ENCODE results near the gene HAP1.

HAP1 gene

DNA sequence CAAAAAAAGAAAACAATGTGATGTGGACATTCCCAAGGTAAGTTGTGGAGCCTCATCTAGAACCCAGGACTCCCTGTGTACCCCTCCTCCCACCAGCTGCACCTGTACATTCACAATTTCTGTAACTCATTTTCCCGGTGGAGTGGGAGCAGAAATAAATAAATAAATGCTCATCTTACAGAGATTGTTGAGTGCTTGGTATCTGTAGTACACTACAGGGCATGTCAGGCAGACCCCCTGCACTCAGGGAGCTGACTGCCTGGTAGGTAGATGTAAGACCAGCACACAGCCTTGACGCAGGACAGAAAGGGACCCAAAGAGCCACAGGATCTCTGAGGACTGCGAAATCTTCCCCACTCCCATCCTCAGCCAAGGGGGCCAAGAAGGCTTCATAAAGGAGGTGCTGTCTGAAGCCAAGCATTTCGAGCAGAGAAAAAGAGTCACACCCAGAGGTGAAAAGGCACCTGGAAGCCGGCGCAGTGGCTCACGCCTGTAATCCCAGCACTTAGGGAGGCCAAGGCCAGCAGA lies 39.2 kb downstream of the HAP1 start:
- Histone ChIP-seq H3K9ac (no peak overlapping the region), H3K4me3 (no peak overlapping the region), H3K27ac (peak overlapping the region in 5 of 11 experiments; percentile 4 to 42 (median 20); a peak in 8 of 22 replicates), H4K20me1 (peaks cover 30 to 63% (median 44%) of the 10 kb centered on the region in 11 experiments), H3K27me3 (no peaks in the 10 kb centered on the region), H3K4me2 (peak overlapping the region in 5 of 11 experiments; percentile 8 to 45 (median 36); a peak in 5 of 22 replicates), H3K4me1 (peaks cover 29 to 54% (median 44%) of the 10 kb centered on the region in 10 experiments), H3K36me3 (peaks cover 43 to 54% (median 52%) of the 10 kb centered on the region in 11 experiments), H3K9me3 (replicated peaks in 1 of 11) (no peaks in the 10 kb centered on the region)
- no peak for TF ChIP-seq Cebpa-rat (IDR thresholded peaks at IDR 0.05)

DNA sequence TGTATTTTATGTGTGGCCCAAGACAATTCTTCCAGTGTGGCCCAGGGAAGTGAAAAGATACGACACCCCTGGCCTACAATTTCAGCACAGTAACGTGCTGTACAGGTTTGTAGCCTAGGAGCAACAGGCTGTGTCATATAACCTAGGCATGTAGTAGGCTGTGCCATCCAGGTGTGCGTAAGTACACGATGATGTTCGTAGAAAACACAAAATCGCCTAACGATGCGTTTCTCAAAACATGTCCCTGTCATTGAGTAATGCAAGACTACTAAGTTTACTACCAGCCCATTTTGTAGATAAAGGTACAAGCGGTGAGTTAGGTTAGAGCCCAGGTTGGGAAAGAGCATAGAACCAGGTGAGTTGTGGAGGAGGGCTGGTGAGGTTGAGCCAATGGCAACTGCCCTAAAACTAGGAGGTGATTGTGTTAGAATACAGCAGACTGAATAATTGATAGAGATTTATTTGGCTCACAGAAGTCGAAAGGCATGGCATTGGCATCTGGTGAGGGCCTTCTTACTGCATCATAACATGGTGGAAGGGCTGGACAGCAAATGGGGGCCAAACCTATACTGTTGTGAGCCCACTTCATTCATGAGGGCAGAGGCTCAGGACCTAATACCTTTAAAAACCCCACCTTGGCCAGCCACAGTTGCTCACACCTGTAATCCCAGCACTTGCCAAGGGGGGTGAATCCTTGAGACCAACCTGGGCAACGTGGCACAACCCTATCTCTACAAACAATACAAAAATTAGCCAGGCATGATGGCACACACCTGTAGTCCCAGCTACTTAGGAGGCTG lies 41.5 kb downstream of the HAP1 start:
- no peak overlapping the region for H3K4me3 ChIP-seq
- H3K27ac ChIP-seq = no peak overlapping the region
- H4K20me1 ChIP-seq = peaks cover 44 to 73% (median 59%) of the 10 kb centered on the region in 11 experiments
- H3K4me2 ChIP-seq = no peak overlapping the region
- H3K9me3 ChIP-seq (replicated peaks in 1 of 11) = peaks cover 0 to 4% (median 0%) of the 10 kb centered on the region in 11 experiments; a peak in 1 of 22 replicates
- no peaks in the 10 kb centered on the region for H3K27me3 ChIP-seq
- peaks cover 52 to 64% (median 61%) of the 10 kb centered on the region in 11 experiments for H3K36me3 ChIP-seq
- no peak for TF ChIP-seq Cebpa-rat (IDR thresholded peaks at IDR 0.05)
- no peak overlapping the region for H3K9ac ChIP-seq
- H3K4me1 ChIP-seq = peaks cover 32 to 54% (median 47%) of the 10 kb centered on the region in 10 experiments

DNA sequence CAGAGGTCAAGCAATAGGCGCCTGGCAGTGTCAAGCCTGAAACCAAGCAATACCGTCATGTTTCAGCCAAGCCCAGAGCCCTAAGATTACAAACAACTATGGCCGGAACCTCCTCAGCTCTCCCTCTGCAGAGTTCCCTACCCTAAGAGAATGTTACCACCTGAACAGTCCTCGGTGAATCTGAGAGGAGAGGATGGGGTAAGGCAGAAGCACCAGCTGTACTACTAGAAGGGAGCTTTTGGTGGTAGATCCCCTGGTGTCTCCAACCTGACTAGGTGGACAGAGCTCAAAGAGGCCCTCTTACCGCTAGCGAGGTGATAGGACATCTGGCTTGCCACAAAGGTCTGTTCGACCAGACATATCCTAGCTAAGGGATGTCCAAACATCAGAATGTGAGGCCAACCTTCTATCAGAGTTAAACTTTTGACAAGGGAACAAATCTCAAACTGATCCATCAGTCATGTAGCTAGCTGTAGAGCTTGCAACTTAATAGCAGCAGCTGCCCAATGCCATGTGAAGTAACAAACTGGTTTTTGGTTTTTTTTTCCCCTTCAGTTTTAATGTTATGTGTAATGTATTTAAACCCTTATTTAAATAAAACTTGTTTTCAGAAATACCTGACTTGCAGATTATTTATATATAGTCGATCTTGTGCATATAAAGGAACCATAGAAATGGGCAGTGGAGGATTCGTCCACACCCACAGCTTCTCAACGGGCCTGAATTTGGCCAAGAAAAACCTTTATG lies 43.2 kb downstream of the HAP1 start:
- H3K9me3 ChIP-seq (replicated peaks in 1 of 11) = peaks cover 0 to 6% (median 2%) of the 10 kb centered on the region in 11 experiments; a peak in 12 of 22 replicates
- peak overlapping the region; percentile 69 to 98 (median 89); a peak in 16 of 20 replicates for H3K4me3 ChIP-seq
- H4K20me1 ChIP-seq = peaks cover 44 to 68% (median 59%) of the 10 kb centered on the region in 11 experiments
- peak overlapping the region in 3 of 11 experiments; percentile 99 to 100 (median 99); a peak in 3 of 22 replicates for H3K27ac ChIP-seq
- H3K4me2 ChIP-seq = peak overlapping the region; percentile 75 to 98 (median 89)
- H3K9ac ChIP-seq = peak overlapping the region; percentile 98 to 100 (median 99); a peak in 20 of 22 replicates
- H3K27me3 ChIP-seq = no peaks in the 10 kb centered on the region
- peaks cover 52 to 64% (median 61%) of the 10 kb centered on the region in 11 experiments for H3K36me3 ChIP-seq
- TF ChIP-seq Cebpa-rat (IDR thresholded peaks at IDR 0.05) = no peak
- peaks cover 24 to 47% (median 39%) of the 10 kb centered on the region in 10 experiments for H3K4me1 ChIP-seq

DNA sequence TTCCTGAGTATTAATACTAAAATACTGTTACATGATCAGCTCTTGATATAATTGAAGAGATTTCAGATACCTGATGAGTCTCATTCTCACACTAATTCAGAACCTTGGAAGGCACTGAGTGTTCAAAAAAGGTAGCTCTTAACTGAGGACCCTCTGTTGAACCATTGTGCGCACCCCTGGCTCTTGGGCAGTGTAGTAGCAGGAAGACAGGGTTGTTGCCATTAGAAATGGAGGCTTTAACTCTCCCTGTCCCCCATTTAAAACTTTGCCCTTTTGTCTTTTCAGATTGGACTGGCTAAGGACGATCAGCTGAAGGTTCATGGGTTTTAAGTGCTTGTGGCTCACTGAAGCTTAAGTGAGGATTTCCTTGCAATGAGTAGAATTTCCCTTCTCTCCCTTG lies 43.9 kb downstream of the HAP1 start:
- Histone ChIP-seq H3K4me2 (peak overlapping the region; percentile 75 to 98 (median 89)), H3K27me3 (no peaks in the 10 kb centered on the region), H3K27ac (peak overlapping the region in 10 of 11 experiments; percentile 98 to 100 (median 99); a peak in 17 of 22 replicates), H3K9me3 (replicated peaks in 1 of 11) (peaks cover 0 to 13% (median 9%) of the 10 kb centered on the region in 11 experiments; a peak in 12 of 22 replicates), H3K4me3 (peak overlapping the region; percentile 69 to 98 (median 89)), H3K36me3 (peaks cover 52 to 63% (median 60%) of the 10 kb centered on the region in 11 experiments), H4K20me1 (peaks cover 44 to 67% (median 59%) of the 10 kb centered on the region in 11 experiments), H3K4me1 (peaks cover 22 to 43% (median 35%) of the 10 kb centered on the region in 10 experiments), H3K9ac (peak overlapping the region; percentile 98 to 100 (median 99))
- TF ChIP-seq Cebpa-rat (IDR thresholded peaks at IDR 0.05) = no peak

DNA sequence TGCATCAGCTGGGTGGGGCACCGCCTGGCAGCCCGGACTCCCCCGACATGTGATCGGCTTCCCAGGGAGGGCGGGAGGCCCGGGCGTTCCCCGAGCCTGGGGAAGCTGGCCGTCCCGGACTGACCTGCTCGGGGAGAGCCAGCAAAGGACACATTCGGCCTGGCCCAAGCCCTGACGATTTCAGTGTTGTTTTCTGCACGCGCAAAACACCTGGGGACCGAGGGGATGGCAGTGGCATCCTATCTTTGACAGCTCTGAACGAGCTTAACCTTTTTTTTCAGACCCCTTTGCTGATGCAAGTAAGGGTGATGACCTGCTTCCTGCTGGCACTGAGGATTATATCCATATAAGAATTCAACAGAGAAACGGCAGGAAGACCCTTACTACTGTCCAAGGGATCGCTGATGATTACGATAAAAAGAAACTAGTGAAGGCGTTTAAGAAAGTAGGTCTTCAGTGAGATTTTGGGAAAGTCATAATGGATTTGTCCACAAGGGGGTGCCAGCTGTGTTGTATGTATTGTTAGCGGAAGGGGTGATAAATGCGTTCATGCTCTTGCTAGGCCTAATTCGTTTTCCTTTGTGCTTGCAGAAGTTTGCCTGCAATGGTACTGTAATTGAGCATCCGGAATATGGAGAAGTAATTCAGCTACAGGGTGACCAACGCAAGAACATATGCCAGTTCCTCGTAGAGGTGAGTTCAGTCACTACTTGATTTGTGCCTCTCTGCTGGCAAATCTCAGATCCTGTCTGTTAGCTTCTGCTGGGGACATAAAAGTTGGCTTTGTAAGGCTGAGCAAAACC lies 44.7 kb downstream of the HAP1 start:
- Histone ChIP-seq H3K36me3 (peaks cover 46 to 55% (median 53%) of the 10 kb centered on the region in 11 experiments), H3K4me3 (peak overlapping the region; percentile 69 to 98 (median 89))
- peak in 2 of 11 experiments; percentile 3 to 8; a peak in 2 of 22 replicates for TF ChIP-seq Cebpa-rat (IDR thresholded peaks at IDR 0.05)

DNA sequence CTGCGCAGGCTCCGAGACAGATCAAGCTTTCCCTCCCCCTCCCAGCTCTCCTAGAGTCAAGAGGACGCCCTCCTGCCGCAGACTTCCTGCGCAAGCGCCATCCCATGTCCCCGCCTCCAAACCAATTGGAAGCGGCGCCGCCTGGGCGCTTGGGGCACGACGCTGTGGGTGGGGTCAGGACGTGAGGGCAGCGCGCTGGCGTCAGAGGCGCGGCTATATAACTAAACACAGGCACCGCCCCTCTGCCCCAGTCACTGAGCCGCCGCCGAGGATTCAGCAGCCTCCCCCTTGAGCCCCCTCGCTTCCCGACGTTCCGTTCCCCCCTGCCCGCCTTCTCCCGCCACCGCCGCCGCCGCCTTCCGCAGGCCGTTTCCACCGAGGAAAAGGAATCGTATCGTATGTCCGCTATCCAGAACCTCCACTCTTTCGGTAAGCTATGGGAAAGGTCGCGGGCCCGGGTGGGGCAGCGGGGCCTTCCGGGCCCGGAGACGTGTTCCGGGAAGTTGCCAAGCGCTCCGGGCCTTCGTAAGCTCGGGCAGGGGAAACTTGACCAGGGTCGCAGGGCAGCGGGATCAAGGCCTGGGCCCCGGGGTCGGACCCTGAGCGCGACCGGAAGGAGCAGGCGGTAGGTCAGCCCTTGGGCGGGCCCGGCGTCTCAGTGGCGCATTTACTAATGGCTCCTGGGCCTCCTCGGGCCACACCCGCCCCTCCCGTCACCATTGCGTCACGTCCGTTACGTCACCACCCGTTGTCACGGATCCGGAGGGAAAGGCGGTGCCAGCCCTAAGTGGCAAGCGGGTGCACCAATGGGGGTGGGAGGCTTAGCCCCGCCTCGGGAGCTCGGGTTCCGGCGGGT lies 45.6 kb downstream of the HAP1 start, which contains the start of gene EIF1:
Gene EIF1, plus strand, starts transcription at position 245 of the 856 bp plus-strand sequence. Its CDS starts 154 bp downstream, at position 399.
- Histone ChIP-seq H3K9ac (peak within 1 kb of the TSS; percentile 98 to 100 (median 99)), H3K27me3 (no peaks in the 10 kb centered on the region), H3K4me1 (peaks cover 21 to 40% (median 28%) of the 10 kb centered on the region in 10 experiments), H3K4me3 (peak within 1 kb of the TSS; percentile 69 to 98 (median 89)), H3K9me3 (replicated peaks in 1 of 11) (peaks cover 0 to 13% (median 10%) of the 10 kb centered on the region in 11 experiments; a peak in 12 of 22 replicates), H3K36me3 (peaks cover 45 to 47% (median 46%) of the 10 kb centered on the region in 11 experiments), H3K4me2 (peak within 1 kb of the TSS; percentile 75 to 98 (median 89)), H3K27ac (peak within 1 kb of the TSS; percentile 98 to 100 (median 99)), H4K20me1 (peaks cover 44 to 51% (median 48%) of the 10 kb centered on the region in 11 experiments)
- TF ChIP-seq Cebpa-rat (IDR thresholded peaks at IDR 0.05) = peak in 10 of 11 experiments; percentile 23 to 86 (median 64); a peak in 14 of 22 replicates

More for the DNA sequence above, 44.7 kb downstream of the HAP1 start:
- Histone ChIP-seq H3K9ac (peak overlapping the region; percentile 98 to 100 (median 99)), H3K27me3 (no peaks in the 10 kb centered on the region), H4K20me1 (peaks cover 44 to 59% (median 55%) of the 10 kb centered on the region in 11 experiments), H3K4me1 (peaks cover 22 to 40% (median 29%) of the 10 kb centered on the region in 10 experiments), H3K4me2 (peak overlapping the region; percentile 75 to 98 (median 89)), H3K9me3 (replicated peaks in 1 of 11) (peaks cover 0 to 13% (median 10%) of the 10 kb centered on the region in 11 experiments; a peak in 12 of 22 replicates), H3K27ac (peak overlapping the region; percentile 98 to 100 (median 99))
